ENCODE measurements around the gene OSGIN1.

The OSGIN1 gene

DNA sequence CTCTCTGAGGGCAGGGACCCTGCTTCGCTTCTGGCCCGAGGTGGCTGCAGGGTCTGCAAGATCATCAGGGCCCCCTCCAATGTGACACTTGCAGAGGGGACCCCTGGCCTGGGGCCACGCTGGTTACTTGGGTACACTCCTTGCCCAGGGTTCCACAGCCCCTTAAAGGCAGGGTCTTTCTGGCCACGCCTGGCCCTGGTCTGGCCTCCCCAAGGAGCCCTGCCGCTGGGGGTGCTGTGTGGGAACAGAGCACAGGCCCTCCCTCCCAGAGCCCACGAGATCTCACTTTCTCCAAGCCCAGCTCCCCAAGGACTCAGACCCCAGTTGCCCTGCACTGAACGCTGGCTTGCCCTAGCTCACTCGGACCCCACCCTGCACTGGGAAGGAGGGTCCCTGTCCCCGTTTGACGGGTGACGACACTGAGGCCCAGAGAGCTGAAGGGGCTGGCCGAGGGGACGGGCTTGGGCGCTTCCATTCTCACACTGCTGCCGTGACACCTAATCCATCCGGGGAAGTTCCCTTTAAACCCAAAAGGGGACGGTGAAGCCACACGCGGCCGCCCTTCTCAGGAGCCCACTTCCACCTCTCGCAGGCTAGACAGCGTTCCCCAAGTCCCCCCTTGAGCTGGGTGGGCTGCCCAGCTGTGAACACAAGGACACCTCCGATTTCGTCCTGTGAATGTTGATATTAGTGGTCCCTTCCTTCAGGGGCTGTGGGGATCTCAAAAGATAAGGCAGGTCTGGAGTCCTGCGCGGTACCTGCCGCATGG, 26.9 kb upstream of the OSGIN1 start:
- DNase-seq (ENCODE audit: low read depth in 2 of 2), result no peak

DNA sequence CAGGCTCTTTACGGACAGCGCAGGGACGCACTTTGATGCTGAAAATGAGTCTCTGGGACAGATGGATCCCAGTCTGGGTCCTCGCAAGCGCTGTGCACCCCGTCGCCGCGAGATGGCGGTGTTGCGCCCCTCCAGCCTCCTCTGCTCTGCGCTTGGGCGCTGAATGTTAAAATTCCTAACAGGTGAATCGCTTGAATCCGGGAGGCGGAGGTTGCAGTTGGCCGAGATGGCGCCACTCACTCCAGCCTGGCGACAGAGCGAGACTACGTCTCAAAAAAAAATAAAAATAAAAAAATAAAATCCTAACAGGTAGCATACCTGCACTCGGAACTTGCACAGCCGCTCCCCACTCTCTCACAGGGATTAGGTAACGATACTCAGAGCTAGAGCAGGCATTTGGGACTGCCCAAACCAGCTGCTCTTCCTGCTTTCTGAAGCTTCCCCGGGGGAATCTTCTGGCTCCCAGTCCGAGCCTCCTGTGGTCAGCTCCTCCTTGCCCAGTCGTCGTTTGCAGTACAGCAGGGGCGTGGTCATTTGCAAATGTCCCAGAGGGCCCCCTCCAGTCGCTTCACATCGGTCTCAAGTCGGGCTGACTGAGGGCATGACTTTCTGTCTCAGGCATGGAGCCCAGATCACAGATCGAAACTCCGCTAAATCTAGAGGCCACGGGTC, 26.2 kb upstream of the OSGIN1 start:
- peak; percentile 42 to 71 for DNase-seq (ENCODE audit: low read depth in 2 of 2)

DNA sequence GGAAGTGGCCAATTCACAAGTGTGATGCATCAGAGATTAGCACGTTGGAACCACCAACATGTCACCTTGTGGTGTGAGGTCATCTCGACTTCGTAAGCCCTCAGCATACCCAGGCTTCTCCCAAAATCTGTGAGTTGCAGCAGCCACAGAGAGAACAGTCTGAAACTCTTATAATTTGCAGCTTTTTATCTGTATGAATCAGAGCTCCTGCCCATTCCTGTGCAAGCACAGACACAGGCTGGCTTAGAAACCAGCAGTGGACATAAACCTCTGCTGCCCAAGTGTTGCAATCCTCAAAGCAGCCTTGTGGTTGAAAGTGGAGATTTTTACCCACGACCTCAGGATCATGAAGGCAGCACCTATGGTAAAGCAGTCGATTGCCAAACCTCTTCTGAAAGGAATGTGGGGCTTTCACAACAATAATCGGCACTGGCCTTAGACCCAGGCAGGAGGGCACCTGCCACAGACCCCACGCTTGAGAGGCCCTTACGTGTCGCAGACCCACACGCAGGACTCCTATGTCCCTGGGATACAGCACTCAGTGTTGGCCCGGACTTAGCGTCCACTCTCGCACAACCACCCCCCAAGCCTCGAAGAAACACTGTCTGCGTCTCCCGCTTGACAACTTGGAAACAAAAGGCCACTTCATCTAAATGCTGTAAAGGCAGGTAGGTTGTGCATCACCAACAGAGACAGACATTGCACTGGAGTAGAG, 24.5 kb upstream of the OSGIN1 start:
- DNase-seq (ENCODE audit: low read depth in 2 of 2), result no peak

DNA sequence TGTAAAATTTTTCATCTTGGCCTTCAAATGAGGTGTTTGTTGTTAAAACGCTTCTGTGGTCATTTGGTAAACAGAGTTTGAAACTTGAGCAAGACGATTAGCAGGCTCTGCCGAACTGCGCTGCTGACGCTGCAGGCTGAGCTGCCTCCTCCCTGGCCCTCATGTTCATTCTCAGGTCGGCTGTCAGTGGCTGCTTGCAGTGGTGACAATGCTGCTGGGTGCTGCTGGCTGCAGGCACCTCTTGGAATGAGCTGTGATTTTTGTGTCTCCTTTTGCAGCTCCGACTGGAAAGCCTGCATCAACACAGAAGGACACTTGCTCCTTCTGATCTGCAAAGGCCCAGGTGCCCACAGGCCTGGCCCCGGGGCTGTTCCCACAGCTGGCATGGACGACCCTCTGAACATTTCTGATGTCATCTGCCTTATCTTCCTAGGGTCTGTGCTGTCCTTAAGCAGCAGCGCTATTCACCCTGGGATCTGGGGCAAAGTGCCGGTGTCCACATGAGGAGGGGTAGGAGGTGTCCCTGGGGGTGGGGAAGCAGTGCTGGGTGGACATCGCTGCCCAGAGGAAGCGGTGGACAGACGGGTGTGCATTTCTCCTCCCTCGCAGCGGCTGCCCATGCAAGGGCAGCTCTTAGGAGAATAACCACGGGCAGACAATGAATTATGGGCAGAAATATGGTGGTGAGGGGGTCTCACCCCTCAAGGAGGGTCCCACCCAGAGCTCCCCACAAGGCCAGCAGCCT, 23.1 kb upstream of the OSGIN1 start:
- DNase-seq (ENCODE audit: low read depth in 2 of 2), result no peak

DNA sequence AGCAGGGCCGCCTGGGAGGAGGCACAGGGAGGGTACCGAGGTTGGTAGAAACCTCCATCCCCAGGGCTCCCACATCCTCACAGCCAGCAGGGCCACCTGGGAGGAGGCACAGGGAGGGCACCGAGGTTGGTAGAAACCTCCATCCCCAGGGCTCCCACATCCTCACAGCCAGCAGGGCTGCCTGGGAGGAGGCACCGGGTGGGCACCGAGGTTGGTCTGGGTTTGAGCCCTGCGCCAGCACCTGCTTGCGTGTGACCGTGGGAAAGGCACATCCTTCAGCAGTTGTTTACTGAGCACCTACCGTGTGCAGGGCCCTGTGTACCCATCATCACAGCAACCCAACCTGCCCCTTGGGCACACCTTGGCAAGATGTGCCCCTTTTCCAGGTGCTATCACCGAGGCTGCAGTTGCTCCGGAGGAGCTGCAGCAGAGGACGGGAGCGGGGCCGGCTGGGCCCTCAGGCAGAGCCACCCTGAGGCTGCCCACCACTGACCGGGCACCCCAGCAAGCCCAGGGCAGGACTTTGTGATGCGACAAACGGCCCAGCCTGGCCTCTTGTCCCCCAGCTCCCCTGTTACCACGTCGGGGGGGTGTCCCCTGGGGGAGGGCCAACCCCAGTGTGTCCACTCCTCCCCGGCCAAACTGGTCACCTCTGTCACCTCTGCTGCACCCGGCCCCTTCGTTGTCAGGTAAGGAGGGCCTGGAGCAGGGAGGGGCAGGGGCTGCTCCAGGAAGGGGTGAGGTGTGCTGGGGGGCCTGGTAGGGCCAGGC, 22.1 kb upstream of the OSGIN1 start:
- DNase-seq (ENCODE audit: low read depth in 2 of 2), result no peak

DNA sequence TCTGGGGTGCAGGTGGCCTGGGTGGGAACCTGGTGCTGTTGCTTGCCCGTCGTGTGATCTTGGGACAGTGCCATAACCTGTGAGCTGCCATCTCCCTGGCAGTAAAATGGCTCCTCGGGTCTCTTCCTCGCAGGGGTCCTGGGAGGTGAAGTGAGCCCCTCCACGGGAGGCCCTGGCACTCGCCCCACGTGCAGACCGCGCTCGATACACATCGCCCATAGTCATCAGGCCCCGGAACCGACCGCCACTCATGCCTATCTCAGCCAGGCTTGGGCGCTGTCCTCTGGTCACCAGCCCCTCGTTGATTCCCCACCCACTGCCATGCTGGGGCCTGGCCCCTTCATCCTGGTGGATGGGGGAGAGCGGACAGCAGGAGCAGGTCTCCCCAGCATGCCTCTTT, 21.5 kb upstream of the OSGIN1 start:
- DNase-seq (ENCODE audit: low read depth in 2 of 2), result no peak

DNA sequence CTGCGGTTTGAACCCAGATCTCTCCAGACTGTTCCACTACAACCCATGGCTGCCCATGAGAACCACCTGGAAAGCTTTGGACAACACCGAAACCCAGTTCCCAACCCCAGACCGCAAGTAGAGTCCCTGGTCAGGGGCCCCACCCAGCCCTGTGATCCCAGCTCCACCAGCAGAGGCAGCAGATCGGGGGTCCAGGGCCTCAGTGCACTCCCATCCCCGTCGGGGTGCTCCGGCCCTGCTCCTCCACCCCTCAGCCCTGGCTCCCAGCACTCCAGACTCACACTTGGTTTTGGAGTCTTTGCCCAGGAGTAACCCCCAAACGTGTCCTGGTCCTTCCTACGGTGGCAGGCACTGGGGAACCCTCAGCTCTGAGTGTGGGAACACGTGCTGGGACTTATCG, 20.7 kb upstream of the OSGIN1 start:
- no peak for DNase-seq (ENCODE audit: low read depth in 2 of 2)

DNA sequence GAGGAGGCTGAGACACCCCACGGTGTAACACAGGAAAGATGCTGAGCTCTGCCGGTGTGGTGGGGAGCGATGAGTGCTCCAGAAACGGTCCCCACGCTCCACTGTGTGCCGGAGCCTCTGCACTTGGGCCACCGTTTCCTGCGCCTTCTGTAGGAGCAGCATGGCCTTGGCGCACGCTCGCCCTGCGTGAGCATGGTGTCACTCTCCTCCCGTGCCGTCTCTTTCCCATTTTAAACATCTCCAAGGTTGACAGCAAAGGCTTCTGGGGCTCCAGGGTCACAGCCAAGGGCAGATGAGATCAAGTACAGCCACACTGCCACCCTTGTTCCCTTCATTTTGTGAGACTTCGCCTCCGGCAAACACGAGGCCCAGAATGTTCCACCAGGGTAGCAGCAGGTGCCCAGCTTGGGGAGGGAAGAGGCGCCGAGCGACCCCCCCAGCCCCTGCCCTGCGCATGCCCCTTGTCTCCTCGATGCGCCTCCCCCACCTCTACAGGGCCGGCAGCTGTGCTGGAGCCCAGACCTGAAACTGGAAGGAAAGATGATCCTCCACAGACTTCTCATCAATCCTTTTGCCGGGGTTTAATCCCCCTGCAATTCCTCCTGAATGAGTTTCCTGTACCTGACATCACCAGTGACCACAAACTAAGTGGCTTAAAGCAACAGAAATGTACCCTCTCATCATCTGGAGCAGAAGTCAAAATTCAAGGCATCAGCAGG, 19.9 kb upstream of the OSGIN1 start:
- DNase-seq (ENCODE audit: low read depth in 2 of 2), result no peak

DNA sequence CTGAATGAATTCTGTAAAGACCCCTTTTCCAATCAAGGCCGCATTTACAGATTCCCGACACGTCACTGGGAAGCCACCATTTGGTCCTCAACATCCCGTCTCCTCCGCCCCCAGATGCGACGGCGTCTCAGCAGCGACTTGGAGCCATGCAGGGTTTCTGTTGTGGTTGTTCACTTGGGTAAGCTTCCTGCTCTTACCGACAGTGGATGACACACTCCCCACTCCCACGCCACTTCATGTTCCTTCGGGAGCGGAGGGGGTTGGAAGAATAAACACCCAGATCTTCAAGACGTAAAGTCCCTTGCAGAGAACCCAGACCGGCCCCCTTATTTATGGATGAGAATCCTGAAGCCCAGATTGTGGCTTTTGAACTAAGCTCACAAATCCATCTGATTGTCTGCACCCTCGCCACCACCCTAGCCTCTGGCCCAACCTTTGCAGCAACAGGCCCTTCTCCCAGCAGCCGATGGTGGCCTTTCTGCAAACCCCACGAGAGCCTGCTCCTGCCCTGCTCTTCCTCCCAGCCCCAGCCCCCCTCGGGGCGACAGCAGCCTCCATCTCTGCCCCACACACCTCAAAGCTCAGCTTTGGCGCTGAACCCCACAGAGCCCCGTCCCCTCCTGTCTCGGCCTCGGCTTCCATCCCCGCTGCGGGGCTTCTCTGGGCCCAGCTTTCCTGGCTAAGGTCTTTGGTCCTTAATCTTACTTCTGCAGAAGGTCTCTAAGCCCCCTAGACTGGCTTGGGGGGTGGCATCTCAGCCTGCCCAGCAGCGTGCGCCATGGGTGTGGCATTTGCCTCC, 19.0 kb upstream of the OSGIN1 start:
- DNase-seq (ENCODE audit: low read depth in 2 of 2), result no peak

DNA sequence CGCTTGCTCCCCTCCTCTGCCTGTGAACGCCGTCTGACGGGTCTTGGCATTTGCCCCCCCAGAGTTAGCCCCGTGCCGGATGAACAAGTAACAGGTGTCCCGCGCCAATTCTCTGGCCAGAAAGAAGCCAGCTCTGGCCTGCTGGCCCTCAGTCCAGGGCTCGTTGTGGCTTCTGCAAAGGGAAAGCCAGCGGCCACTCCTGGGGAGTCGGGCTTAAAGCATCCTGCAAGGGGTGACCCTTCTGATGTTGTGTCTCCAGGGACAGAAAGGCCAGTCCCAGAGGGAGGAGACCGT, 18.4 kb upstream of the OSGIN1 start:
- DNase-seq (ENCODE audit: low read depth in 2 of 2), result no peak

DNA sequence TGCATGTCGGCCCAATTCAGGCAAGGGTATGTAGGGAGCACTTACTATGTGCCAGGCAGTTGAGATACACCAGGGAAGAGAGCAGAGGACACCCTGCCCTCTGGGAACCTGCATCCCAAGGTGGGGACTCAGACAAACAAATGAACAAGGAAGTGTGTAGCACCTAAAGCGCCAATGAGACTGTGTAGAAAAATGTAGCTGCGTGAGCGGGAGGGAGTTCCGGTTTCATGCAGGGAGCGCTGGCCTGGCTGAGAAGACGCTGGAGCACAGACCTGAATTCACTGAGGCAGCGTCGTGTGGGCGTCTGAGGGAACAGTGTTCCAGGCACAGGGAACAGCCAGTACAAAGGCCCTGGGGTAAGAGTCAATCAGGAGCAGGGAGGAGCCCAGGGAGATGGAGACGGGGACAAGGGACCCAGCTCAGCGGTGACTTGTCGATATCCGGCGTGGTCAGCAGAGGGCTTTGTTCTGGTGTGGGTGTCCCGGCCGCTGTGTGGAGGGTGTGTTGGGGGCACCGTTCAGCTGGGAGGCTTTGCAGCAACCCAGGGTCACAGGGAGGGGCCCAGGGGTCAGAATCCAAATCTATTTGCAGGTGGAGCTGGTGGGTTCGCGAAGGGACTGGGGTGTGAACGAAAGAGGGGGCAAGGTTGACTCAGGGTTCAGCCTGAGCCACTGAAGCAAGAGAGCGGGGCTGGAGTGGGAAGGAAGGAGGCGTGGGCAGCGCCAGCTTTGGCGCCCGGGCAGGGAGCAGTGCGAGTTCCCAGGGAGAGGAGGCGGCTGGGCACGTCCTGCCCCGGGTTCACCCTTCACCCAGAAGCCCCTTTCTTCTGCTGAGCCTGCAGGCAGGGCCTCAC, 17.8 kb upstream of the OSGIN1 start:
- no peak for DNase-seq (ENCODE audit: low read depth in 2 of 2)

DNA sequence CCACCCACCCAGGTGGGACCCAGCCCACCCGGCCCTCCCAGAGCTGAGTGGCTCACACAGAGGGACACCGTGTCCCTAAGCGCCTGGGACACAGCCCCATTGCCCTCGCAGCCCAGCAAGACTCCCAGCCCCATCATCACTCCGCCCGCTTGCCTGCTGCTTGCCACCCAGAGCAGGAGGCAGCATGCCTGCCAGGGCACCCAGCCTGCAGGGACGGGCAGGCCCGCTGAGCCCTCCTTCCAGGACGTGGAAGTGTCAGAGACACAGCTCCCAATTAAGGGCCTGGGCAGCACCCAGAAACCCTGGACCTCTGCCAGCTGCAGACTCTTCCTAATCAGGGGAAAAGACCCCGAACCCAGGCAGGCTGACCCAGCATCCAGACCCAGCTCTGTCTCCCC, 17.2 kb upstream of the OSGIN1 start:
- no peak for DNase-seq (ENCODE audit: low read depth in 2 of 2)

DNA sequence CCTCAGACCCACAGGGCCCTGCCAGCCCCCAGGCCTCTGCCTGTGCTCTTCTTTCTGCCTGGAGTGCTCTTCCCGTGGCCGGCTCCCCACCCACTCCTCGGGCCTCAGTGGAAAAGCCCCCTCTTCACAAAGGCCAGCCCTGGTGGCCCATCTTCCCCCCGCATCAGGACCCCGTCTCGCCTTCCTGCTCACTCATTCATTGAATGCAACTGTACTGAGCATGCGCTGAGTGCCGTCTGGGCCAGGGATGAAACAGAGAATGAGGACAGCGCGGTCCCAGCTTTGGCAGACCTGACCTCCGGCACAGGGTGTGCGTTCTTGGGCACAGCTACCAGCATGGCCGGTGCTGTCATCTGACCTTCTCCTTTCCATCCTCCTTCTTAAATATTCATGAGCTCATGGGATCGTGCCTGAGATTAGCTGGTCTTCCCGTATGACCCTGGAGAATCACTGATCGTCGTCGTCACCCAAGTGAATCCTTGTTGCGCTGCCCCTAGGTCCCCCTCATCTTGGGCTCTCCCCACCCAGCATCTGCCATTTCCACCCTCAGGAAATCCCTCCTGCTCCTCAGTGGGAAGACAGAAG, 16.4 kb upstream of the OSGIN1 start:
- DNase-seq (ENCODE audit: low read depth in 2 of 2), result no peak

DNA sequence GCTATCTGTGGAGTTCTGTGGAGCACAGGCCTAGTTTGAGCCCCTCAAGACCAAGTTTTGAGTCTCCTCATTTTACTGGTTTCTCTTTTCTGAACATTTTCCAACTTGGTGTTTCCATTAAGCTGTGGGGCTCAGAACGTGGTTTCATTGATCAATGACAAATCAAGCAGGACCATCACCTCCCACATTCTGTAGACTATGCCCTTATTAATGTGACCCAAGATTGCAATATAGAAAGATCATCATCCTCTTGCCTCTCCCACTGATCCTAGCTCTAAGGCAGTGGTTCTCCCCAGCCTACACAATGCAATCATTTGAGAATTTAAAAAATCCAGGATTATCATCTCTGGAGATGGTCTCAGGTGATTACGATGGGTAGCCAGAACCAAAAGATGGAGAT, 15.8 kb upstream of the OSGIN1 start:
- no peak for DNase-seq (ENCODE audit: low read depth in 2 of 2)

DNA sequence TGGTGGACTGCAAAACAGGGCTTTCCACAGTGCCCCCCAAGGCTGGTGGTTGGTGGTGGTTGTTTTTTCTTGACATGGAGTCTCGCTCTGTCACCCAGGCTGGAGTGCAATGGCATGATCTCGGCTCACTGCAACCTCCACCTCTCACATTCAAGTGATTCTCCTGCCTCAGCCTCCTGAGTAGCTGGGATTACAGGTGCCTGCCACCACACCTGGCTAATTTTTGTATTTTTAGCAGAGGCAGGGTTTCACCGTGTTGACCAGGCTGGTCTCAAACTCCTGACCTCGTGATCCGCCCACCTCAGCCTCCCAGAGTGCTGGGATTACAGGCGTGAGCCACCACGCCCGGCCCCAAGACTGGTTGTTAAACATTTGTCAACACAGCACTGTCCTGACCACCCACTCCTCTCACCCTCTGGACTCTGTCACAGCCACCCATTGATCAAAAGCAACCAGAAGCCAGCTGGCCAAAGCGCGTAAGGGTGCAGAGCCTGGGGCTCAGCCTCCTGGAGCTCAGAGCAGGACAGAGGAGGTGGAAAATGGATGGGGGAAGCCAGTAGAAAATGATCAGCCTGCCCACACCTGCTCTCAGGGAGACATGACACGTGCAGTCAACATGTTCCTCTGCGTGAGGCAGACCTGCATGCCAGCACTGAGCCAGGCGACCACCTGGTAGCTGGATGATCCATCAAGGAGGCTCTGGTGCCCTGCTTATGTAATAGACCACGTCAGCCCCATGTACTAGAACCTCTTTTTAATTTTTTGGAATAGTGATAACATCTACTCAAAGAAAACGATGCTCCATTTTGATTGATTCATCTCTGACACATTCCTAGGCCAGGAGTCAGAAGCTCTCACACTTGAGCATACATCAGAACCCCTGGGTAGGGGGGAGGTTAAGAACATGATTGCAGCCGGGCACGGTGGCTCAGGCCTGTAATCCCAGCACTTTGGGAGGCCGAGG, 14.8 kb upstream of the OSGIN1 start:
- DNase-seq (ENCODE audit: low read depth in 2 of 2), result no peak

DNA sequence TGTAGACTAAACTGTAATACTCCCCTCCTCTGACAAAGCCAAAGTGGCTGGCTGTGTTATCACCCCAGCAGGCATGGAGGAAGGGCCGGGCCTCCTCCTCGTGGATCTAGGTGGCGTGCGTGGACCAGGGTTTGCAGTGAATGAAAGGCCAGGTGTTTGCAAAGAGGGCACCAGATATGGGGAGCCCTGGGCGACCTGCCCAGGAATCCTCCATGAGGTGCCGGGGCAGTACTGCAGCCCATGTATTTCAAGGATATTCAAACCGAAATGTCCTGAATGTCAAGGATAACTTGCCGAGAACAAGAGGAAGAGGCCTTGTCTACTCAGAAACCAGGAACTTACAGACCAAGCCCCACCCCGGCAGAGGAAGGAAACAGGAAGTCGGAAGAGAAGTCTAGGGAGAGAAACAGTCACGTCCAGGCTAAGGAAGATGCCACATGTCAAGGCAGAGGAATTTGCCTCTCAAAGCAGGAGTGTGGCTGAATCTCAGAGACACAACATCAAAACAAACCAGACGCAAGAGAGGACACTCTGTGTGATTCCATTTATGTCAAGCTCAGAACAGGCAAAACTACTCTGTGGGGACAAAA, 13.7 kb upstream of the OSGIN1 start:
- DNase-seq (ENCODE audit: low read depth in 2 of 2), result no peak

DNA sequence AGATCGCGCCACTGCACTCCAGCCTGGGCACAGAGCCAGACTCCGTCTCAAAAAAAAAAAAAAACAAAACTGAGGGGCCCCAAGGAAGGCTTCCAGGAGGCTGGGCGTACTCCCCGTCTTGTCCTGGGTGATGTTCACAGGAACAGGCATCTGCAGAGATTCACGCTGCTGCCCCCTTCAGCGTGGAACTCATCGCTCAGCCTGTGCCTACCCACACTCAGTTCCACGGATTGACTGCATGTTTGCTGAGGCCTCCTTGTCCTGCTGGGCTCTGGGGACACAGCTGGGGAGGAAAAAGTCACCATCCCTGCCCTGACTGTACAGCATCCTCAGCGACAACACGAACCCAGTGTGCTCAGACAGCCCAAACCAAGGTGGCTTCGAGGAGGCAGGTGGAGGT, 12.9 kb upstream of the OSGIN1 start:
- no peak for DNase-seq (ENCODE audit: low read depth in 2 of 2)
